SW480 (cell line): Measurements from ENCODE around the gene CRYBG1.
"Not testable (repeated sequence)": the region's sequence is repeated elsewhere in the genome, so short reads cannot be mapped to it uniquely, and the experiment has no call there.

Experiments used
- DNase-seq: peaks from one replicate; pipeline ENCODE4 v3.0.0-alpha.2; 2016; ENCODE audit warnings: low spot score

Gene CRYBG1

DNA sequence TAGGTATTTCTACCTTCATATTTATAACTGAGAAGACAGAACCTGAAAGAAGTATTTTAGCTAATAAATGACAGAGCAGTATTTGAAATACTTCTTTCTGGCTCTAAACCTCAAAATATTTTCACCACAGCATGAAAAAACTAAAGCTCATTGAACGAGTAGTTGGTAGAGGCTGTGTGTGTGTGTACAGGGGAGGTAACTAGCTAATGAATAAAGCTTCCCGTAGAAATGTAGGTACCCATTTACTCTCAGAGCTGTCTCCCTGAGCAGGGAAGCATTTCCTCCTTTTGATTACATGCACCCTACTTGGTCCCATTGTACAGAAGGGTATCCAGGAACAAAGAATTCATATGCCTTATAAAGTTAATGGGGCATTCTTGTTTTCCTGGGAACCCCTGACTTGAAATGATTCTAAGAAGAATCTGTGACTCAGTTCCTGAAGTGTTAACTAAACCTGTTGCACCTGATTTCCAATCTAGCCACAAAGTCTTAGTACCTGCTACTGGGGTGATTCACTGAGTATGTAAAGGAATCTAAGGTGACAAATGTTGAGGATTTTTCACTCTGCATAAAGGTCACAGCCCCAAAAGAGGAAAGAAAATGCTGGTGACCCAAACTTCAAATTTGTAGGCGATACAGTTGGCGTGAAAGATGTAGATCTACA lies 12.5 kb downstream of the CRYBG1 start:
- DNase-seq = no peak

DNA sequence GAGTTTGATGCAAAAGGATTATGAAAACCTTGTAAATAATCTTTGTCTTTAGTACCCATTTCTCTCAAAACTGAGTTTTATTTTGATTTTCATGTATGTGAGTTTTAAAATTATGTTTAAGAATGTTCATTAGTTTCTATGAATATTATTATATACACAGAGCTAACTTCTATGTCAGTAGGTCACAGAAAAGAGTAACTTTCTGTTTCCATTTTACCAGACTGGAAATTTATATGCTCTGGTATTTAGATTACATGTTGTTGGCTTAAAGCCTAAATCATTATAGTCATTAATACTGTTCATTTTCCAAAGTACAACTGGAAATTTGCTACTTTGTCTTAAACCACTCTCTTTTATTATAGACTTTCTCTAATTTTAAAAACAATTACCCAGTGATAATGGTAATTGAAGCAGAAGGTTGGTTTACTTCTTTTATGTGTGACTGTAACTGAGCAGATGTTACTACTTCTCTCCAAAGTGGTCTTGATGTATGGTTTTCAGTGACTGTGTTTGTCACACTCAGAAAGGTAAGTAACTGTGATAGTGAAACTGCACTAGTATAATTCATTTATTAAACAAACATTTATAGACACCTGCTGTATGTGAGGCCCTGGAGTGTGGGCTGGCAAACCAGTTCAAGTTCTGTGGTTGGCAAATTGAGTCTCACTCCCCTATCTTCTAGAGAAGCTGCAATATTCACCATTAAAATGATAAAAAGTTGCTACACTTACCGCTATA lies 13.2 kb downstream of the CRYBG1 start:
- no peak for DNase-seq

DNA sequence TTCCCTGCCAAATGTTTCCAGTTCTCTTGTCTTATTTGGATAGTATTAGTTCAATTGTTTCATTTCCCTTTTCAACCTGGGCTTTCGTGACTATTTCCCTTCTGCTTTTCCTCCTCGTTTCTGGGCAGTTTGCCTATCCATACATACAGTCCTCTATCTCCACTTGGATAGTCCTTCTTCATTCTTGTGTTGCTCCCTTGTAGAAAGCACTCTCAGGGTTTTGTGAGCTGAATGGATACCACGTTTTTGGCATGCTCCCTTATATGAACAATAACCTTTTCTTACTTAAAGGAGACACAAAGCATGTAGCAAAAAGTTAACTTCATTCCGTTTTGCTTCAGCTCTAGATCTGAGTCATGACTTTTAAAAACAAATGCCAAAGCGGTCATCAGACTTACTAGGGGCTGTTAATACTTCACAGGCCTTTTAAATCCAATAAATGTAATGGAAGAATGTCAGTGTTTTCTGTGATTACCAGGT lies 16.6 kb downstream of the CRYBG1 start:
- DNase-seq = no peak

DNA sequence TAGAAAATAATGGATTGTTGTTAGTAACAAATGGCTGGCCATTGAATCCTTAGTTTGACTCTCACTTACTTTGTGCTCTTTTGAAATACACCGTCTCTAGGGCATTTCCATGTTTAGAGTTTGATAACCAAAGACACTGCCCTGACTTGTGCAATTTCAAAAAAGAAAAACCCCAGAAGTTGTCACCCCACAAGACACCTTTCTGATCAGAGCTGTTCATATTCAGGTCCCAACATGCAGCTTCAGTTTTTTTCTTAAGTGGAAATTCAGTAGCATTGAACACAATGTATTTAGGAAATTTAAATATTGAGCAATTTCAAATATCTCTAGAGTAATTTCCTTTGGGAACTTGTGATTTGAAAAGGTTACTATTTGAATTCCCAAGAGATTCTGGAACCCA lies 19.4 kb downstream of the CRYBG1 start:
- DNase-seq = no peak

DNA sequence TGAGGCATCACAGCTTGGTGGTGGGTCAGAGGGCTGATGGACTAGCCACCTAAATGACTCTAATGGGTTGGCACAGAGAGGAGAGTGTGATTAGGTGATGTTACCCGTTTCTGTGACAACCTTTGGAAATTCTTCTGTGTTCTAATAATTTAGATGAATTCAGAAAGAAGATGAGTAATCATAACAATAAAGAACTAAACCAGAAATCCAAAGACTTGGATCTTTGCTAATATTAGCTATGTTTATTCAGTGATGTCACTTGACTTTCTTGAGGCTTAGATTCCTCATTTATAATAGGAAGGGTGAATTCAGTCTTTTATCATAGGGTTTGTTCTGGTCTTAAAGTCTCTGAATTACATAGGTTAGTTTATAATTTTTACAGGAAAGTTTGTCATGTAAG lies 19.9 kb downstream of the CRYBG1 start:
- DNase-seq = no peak

DNA sequence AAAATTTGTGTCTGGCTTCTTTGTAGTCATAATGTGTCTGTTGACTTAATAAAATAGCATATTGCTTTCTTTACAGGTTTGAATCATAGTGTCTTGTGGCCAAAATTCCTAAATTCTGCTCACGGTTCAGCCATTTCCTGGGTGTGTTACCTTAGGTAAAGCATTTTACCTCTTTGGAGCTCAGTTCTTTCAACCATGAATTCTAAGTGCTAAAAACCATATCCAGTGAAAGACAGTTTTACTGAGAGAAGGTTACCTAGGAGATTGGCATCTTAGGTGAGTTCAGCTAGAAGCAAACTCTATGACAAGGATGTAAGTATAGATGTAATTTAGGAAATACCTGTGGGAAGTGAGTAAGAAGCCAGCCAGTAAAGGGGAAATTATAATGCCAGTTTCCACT lies 20.7 kb downstream of the CRYBG1 start:
- no peak for DNase-seq

DNA sequence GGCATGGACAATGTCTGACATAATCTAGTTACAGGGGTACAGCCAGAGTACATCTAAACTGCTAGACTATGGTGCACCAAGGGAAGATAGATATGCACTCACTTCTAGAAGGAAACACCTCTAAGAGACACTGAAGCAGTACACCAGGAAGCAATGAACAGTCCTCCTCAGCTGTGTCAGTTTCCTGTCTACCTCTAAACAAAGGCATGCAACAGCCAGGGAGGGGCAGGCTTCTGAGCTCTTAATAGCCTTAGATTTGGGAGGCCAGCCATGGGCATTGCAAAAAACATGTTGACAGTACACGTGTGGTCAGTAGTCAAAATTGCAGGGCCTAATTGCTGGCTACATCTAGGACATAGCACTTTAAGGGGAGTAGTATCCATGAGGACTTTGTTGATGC lies 21.4 kb downstream of the CRYBG1 start:
- peak; percentile 14 for DNase-seq

DNA sequence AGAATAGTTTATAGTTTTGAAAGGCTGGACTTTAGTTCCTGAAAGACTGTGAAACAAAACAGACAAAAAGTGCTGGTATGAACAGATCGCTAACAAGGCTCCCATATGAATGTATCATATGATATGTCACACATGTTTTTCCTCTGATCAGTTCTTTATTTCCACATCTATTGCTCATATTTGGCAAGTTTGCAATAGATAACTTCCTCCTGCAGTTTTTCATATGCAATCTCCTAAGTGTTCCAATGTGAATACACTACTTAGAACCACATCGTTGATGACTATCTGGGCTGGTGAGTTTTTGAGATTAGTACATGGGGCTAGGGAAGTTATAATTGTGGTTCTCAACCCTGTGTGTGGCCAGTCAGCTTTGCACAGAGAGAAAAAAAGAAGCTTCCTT lies 23.1 kb downstream of the CRYBG1 start:
- DNase-seq = no peak

DNA sequence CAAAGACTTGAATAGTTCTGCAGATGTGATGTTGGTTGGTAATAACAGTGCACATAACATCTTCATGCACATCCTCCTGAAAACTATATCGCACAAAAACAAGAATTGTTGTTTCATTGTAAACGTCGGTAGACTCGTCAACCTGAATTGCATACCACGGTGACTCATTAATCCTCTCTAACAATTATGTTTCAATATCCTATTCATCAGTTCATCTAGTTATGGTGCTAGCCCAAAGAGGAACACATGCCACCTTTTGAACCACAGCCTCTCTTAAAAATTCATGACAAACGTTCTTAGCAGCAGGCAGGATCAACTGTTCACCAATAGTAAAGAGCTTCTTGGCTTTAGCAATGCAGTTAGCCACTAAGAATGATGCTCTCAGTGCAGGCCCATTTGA lies 25.0 kb downstream of the CRYBG1 start:
- no peak for DNase-seq

DNA sequence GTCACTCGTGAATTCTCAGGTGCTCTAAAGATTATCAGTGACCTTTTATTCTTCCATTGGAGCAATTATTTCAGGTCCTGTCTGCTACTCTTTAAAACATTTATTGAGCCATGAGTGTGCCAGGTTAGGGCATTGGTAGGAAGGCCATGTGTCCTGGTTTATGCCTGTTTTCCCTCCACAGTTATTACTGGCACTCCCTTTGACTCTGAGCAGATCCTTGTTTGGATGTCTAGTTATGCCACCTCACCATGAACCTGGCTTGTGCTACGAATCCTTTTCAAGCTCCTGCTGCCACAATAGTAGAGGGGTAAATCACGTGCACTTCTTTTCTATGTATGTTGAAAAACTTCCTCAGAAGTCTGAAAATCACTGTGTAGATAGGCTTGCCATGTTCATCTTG lies 27.4 kb downstream of the CRYBG1 start:
- no peak for DNase-seq

DNA sequence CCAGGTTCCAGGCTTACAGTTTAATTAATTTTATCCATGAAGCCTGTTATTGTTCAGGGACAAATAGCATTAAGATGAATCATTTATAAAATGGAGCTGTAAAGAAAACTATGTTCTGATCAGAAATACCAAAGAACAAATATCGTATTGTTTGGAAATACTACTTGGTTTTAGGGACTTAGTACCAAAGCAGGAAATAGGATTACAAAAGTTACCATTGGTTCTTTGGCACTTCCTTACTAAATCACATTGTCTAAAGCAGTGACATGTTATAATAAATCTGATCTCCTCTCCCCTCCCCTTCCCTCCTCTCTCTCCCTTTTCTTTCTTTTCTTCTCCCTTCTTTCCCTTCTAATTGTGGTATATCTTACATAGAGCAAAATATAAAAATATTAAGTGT lies 29.6 kb downstream of the CRYBG1 start:
- peak; percentile 1 for DNase-seq

DNA sequence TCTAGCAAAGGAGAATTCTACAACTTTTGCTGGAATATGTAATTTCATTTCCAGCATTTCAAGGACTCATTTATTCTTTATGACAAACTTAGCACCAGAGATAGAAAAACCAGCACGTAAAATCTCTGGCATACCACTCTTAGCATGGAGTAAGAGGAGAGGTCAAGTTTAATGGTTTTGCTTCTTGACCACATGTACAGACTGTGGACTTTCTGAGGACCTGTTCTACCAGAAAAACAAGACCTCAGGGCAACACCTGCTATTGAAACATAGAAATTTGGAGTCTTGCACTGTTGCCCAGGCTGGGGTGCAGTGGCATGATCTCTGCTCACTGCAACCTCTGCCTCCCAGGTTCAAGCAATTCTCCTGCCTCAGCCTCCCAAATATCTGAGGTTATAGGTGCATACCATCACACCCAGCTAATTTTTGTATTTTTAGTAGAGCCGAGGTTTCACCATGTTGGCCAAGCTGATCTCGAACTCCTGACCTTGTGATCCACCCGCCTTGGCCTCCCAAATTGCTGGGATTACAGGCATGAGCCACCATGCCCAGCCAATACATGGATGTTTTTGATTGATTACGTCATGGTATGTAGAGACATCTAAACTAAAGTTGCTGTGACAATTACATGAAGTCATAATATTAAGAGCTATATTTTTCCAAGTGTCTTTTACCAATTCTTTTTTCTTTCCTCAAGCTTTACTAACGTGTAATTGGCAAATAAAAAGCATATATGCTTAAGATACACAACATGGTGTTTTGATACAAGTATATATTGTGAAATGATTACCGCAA lies 36.1 kb downstream of the CRYBG1 start:
- DNase-seq = no peak

DNA sequence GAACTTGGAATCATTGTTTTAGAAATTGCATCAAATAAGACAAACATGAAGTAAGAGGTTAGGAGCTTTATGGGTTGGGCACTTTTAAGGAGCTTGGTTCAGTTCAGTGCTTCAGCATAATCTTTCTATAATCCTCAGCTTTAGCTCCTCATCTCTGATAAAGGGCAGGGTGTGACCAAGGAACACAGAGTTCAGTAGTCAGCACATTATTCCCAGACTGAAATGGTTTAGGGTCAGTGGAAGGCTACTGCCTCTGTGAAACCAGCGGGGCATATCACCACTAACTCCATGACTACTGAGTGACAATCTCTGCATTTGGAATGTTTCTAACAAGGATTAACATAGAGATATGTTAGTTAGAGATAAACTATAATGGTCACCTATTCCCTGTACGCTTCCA lies 36.9 kb downstream of the CRYBG1 start:
- DNase-seq = no peak

DNA sequence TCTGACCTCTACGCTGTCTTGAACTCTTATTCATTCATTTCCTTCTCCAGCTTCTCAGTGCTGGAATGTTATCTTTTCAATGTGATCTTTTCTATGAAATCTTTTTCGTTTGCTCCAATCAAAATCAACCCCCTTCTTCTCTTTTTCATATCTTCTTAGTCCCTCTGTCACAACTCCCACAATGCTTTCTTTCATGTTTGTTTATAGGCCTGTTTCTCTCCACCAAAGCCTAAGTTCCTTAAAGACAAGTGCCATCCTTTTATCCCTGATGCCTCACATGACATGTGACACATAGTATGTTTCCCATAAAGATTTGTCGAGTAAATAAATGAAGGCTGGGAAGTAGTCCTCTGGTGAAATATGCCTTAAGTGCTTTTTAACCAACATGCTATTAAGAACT lies 38.1 kb downstream of the CRYBG1 start:
- no peak for DNase-seq

DNA sequence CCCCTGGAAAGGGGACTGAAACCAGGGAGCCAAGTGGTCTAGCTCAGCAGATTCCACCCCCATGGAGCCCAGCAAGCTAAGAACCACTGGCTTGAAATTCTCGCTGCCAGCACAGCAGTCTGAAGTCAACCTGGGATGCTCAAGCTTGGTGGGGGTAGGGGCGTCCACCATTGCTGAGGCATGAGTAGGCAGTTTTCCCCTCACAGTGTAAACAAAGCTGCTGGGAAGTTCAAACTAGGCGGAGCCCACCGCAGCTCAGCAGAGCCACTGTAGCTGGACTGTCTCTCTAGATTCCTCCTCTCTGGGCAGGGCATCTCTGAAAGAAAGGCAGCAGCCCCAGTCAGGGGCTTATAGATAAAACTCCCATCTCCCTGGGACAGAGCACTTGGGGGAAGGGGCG lies 44.5 kb downstream of the CRYBG1 start:
- DNase-seq = not testable (repeated sequence)

DNA sequence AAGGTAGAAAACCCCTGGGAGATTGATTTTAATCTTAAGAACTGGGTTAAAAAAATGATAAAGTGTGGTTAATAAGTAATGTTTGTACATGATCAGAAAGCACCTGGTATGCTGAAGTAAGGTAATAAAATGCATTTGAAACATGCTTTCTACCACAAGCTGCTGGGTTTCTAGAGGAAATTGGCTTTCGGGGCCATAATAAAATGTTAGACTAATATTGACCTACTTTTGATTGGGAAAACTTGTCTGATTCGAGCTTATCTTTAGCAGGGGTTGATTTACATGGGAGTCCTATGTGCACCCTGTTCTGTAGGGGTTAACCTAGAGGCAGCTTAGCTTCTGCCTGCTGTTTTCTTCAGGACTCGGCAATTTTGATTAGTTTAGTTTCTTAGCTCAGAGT lies 50.5 kb downstream of the CRYBG1 start:
- DNase-seq = no peak

DNA sequence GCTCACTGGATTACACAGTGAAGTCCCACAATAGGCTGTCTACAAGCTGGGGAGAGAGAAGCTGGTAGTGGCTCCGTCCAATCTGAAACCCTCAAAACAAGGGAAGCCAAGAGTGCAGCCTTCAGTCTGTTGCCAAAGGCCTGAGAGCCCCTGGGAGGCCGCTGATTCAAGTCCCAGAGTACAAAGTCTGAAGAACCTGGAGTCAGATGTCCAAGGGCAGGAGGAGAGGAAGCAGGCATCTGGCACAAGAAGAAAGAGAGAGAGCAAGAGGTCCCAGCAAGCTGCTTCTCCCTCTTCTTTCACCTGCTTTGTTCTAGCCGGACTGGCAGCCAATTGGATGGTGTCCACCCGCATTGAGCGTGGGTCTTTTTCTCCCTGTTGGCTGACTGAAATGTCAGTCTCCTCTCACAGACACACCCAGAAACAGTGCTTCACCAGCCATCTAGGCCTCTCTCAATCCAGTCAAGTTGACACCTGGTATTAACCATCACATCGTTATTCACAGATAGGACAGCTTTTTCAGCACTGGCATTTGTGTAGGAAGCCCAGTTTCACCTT lies 51.2 kb downstream of the CRYBG1 start:
- DNase-seq = no peak

DNA sequence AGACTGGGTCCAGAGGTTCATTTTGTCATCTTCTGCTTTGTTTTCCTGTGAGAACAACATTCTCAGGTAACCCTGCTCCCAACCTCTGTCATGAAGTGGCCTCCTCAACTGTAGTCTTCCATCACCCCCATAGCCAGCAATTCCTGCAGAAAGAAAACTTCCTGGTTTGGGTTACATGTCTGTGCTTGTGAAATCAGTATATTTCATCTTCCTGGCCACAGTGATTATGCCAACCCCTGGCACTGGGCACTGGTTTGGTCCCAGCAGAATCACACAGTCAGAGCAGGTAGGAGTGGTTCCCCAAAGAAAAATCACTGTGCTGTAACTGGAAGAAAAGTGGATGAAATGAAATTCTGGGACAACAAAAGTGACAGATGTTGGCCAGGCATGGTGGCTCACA lies 52.5 kb downstream of the CRYBG1 start:
- DNase-seq = no peak

DNA sequence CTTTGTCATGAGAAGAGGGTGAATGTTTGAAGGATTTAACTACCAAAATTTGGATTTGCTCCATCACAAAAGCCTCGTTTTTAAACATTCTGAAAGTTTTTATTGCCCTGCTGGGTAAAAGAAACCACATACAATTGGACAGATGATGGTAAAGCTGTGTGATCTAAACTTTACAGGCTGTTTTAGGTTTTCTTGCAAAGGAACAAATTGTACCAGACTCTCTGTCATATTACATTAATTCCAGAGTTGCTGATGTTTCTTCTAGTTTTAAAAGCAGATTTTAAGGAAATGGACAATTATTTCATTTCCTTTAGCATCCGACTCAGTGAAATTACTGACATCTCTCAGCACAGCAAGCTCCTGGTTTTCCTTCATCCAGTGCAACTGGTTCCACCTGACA lies 53.2 kb downstream of the CRYBG1 start:
- DNase-seq = no peak

DNA sequence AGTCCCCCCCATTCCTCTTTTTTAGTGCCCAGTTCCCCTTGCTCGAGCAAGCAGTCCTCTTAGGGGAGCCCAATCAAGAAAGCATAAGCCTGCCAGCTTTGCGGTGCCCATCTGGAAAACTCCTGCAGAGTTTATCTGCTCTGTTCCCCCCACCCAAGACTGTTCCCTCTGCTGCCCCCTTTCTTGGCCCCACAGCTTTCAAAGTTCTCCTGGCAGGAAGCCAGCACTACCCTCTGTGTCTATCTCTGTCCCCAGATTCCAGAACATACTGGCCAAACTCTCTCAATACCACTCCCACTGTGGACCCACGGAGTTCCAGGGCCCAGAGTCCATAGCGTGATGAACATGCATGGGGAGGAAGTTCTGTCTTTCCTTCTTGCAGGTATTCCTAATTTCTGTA lies 55.4 kb downstream of the CRYBG1 start:
- no peak for DNase-seq

DNA sequence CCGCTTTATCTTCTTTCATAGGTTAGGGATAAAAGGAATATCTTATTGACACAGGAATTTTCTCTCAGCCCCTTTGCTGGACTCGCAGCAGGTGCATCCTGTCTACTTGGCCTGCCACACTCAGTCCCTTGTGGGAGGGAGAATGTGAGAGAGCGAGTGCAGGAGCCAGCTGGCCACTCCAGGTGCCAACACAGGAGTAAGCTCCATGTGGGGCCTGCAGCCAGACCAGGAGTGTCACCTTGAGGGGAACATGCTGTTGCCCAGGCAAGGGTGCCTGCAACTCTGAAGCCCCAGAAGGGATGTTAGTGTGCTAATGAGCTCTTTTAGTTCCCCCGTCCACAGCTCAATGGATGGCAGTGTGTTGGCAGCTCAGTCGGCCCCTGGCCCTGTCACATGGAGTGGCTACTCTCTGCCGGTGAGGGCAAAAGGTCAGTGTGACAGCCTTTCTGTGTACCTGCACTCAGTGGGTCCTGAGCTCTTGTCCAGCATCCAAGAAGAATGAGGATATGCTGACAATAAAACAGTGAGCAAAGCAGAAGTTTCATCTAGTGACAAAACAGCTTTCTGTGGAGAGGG lies 57.1 kb downstream of the CRYBG1 start:
- no peak for DNase-seq

DNA sequence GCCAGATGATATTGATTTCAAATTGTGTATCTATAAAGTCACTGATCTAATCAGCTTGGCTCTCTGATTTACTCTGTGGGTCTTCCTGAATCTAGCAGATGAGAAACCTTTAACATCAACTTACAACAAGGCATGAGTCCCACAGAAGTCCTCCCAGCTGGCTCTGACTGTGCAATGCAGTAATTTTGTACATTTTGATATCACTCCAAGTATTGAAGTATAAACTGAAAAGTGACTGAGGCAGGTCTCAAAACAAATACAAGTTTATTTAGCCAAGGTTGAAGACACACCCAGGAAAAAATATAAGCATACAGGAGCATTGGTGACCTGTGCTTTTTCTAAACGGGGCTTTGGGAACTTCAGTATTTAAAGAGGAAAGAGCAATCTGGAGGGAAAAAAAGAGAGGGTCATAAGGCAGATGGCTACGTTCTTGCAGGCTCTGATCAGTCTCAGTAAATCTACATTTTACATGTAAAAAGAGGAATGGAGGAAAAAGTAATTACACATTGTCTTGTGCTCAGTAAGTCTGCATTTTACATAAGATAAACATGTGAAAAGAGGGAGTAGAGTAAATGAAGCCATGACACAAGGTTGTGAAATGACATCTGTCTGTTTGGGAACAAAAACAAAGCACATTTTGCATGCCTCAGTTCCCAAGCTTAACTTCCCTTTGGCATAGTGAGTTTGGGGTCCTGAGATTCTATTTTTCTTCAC lies 59.5 kb downstream of the CRYBG1 start:
- DNase-seq = no peak
